Stimulated activated CD8-positive, alpha-beta memory T cell treated with anti-CD3 and anti-CD28 coated beads, Interleukin-7, amount 100 ng/mL, for 48 hours (primary cell): ENCODE measurements around the gene RBM47.
"Not testable (repeated sequence)": the region's sequence is repeated elsewhere in the genome, so short reads cannot be mapped to it uniquely, and the experiment has no call there.

ENCODE experiments used
- DNase-seq, 2 donors: peaks; one replicate each; pipeline ENCODE4 v3.0.0-alpha.2; 2020; ENCODE audit warnings: low read depth in 1 of 2; ENCODE audit errors: extremely low read depth in 1 of 2

RBM47 gene

DNA sequence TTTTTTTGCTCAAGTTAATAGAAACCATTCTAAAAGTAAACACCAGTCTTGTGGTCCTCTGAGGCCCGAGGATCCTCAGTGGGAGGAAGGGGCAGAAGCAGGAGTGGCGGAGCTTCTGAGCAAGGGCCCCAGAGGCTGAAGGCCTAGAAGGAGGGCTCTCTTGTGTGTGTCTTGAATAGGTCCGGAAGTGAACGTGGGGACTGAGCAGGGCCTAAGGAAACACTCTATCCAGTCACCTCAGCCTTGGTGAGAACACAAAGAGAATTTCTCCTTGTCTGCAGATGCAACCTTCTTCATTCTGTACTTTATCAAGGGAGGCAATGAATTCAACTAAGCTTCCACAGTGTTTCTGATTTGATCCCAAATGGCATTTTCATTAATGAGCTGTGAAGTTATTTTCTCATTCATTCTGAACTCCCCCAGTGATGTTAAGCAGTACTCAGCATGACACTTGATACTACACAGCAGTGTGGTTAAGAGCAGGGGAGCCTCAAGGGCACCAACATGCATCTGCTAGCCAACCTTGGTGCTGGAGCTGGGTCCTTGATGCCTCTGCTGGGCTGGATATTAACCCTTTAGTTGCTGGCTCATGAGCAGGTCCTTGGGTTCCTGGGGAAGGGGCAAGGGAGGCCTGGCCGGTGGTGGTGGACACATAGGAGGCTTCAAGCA is 64.7 kb downstream of the RBM47 start:
- DNase-seq, result no peak

DNA sequence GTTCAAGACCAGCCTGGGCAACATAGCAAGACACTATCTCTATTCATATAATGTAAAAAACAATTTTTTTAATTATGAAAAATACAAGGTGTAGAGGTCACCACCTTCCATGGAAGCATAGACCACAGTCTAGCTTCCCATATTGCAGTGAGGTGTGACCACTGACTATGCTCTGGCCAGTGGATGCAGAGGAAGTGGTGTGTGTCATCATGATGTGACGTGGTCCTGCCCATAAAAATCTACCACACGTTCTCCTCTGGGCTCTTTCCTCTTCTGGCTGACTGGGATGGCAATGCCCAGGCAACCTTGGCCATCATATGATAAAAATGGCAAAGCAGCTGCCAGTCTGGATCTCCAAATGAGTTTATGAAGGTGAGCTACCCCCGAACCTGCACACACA is 65.7 kb downstream of the RBM47 start:
- no peak for DNase-seq

DNA sequence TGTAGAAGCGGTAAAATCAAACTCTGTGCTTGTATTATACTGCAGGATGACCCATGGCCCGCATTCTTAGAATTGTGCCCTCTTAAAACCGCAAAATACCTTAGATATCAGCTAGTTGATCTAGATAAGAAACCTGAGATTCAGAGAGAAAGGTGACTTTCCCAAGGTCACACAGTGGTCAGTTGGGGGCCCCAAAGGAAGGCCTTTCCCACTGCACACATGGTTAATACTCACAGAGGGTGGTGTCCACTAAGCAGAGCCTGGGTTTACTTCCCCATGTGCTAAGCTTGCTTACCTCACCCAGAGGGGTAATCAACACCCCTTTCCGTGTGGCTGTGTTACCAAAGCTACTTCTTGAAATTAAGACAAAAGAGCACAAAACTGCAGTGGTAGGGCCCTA is 66.3 kb downstream of the RBM47 start:
- DNase-seq, result no peak

DNA sequence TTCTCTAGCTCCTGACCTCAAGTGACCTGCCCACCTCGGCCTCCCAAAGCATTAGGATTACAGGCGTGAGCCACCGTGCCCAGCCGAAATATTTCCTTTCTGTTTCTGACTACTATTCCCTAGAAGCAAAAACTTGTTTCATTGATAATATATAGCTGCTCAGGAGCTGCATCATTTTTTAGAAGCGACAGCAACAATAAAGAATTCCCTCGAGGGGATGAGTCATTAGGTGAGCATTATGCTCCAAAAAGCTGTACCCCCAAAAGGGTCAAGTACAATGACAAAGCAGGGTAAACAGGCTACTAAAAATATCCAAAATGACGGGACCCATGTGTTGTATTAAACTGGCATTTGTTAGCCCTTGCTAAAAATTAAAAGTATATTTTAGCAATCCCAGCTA is 67.0 kb downstream of the RBM47 start:
- DNase-seq, result no peak

DNA sequence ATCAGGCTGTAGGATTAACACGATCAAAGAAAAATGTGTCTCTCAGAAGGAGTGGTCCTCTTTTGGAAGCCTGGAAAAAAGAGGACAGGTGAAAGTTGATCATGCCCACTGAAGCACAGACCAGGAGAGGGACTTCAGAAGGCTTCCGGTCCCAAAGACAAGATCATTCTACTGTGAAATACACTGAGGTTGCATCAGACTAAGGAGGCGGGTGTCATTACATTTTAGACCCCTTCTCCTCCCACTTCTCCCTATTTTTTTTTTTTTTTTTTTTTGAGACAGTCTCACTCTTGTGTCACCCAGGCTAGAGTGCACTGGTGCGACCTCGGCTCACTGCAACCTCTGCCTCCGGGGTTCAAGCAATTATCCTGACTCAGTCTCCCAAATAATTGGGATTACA is 67.5 kb downstream of the RBM47 start:
- no peak for DNase-seq

DNA sequence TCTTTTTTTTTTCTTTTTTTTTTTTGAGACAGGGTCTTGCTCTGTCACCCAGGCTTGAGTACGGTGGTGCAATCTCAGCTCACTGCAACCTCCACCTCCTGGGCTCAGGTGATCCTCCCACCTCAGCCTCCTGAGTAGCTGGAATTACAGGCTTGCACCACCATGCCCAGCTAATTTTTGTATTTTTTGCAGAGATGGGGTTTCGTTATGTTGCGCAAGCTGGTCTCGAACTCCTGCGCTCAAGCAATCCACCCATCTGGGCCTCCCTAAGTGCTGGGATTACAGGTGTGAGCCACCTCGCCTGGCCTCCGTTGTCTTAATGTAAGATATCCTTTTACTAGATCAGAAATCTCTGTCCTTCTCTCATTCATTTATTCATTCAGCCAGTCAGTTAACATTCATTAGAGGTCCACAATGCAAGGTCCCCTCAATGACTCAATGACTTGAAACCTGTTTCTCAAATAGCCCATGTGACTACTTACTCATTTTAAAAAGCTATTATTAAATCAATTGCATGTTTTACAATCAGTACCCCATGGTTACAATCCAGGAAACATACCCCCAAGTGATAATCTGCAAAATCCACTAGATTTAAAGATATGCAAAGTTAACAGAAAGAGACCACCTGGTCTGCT is 68.0 kb downstream of the RBM47 start:
- not testable (repeated sequence) for DNase-seq

DNA sequence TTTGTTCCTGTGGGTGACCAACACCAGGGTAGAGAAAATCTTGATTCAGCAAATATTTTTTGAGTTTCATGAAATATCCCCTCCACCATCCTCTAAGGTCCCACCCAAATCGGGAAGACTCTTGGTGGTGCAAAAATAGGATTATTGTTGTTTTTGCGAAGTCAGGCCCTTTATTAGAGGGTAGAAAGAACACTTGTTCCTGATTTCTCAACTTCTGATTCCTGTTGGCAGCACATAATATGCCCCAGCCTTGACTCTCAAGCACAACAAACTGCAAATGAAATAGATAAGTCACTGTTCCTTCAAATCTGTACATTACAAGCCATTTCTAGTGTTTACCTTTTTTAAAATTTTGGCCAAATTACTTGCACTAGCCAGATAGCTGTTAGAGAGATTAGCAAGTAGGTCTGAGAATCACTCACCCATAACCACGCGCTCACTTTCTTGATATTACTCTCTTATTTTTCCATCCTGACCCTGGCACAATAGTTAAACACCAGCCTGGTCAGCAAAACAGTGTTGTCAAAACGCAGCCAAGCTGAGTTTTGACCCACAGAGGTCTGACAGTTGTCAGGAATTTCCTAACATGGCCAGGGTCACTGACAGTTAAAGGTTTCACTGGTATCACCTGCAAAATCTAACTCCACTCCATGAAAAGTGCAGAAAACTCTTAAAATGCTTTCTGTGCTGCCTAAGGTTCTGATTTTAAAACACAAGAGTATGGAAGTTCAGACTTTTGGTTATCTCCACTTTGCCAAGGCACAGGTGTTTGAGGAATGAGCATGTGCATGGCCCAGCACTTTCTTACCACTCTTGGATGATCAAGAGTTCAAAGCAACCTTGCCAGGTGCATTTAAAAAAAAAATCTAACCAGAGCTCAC is 69.8 kb downstream of the RBM47 start:
- DNase-seq, result no peak

DNA sequence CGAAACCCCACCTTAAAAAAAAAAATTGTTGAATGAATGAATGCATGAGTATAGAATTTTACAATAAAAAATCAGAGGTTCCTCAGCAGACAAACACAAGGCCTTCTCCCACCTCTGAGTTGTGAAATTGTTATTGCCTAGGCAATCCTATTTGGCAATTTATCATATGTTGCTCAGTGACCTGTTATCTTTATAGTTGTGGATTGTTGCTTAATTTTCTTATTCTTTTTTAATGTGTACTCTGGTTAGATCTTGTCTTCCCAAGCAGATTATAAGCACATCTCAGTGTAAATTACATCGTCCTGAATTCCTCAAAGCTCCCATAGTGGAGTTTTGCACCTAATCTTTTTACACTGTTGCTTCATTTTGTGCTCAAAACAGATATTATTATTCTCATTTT is 71.9 kb downstream of the RBM47 start:
- DNase-seq, result no peak

DNA sequence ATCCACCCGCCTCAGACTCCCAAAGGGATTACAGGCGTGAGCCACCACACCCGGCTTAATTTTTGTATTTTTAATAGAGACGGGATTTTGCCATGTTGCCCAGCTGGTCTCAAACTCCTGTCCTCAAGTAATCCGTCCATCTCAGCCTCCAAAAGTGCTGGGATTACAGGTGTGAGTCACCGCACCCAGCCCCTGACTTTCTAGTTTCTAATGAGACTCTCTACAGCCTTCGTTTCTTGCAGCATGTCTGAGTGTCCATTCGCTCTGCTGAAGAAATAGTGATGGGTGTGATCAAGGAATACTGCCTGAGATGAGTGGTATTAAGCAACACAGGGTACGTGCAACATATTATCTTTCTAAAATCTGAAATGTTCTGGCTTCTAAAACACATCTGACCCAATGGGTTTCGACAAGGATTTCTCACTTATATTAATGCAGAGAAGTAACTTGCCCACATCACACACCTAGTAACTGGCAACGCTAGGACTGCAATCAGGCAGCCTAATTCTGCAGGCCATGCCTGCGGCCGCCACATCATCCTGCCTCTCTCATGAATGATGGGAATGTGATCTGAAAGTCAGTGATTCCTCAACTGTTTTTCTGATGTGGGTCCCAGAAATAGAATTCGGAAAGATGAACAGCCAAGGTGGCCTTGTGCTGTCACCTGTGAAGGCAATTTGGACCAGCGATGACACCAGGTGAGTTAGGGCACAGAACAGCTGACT is 74.3 kb downstream of the RBM47 start:
- no peak for DNase-seq

DNA sequence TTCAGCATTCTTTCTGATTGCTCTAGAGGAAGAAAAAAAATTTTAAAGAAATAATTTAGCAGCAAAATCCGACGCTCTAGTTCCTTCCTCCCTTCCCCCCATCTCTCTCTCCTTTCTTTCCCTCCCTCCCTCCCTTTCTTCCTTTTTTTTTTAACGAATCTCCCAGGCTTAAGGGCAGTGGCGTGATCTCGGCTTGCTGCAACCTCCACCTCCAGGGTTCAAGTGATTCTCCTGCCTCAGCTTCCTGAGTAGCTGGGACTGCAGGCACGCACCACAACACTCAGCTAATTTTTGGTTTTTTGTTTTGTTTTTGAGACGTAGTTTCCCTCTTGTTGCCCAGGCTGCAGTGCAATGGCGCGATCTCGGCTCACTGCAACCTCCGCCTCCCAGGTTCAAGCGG is 75.0 kb downstream of the RBM47 start:
- not testable (repeated sequence) for DNase-seq

DNA sequence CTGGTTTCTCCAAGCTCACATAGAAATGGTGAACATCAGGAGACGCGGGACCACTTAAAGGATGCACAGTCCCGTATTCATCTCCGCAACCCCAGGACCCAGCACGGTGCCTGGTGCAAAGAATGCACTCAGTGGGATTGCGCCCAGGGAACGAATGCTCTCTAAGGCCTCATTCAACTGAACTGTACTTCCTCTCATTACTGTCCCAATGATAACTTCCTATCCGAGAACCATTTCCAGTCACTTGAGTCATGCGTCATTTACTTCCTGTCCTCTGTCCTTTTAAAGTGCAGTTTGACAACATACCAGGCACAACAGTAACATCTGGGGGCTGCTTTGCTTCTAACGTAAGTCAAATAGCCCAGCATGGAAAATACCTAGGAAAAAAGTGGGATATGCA is 75.7 kb downstream of the RBM47 start:
- no peak for DNase-seq

DNA sequence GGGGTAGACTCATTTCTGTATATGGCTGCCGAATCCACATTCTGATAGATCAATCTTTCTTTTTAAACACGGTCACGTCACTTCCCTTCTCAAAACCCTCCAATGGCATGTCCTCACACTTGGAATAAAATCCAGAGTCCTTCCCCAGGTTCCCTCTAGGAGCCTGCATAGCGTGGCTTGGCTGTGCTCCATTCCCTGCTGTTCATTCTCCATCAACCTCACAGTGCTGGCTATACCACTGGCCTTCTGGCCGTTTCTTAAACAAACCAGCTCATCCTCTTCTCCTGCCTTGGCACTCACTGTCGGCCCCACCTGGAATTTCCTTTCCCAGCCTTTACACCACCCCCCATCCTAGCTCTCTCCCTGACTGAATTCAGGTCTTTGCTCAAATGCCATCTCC is 77.1 kb downstream of the RBM47 start:
- no peak for DNase-seq

DNA sequence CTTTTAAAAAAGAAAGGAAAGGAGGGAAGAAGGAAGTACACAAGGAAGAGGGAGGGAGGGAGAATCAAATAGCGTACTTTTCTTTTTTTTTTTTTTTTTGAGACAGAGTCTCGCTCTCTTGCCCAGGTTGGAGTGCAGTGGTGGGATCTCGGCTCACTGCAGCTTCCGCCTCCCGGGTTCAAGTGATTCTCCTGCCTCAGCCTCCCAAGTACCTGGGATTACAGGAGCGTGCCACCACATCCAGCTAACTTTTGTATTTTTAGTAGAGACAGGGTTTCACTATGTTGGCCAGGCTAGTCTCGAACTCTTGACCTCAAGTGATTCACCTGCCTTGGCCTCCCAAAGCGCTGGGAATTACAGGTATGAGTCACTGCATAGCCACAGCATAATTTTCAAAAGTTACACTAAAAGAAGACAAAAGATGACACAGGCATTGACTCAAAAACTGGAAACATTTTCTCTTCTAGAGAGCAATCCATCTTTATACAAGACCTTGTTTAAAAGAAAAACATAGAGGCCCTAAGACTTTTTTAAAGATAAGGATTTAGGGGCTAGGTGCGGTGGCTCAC is 78.0 kb downstream of the RBM47 start:
- DNase-seq, result peak in 1 of 2 donors; percentile 26

DNA sequence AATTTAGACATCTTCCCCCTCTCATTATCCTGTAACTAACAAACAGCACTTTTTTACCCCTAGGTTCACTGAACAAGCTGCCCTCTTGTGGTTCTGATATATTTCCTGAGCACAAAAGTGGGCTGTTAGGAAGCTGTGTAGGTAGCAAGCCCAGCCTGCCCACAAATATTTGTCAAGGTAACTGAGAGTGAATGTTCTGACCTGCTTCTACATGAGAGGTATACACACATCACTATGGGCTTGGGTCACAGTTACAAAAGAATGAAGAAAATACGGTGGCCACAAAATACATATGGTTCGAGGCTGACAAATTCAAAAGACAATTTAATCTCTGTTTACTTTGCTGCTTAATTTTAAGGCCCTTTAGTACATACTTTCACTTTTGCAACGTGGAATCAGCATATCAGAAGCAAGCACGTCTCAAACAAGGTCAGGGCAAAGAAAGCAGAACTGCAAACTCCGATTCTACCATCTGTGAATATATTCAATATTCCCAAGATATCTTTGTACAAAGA is 78.7 kb downstream of the RBM47 start:
- DNase-seq, result no peak

DNA sequence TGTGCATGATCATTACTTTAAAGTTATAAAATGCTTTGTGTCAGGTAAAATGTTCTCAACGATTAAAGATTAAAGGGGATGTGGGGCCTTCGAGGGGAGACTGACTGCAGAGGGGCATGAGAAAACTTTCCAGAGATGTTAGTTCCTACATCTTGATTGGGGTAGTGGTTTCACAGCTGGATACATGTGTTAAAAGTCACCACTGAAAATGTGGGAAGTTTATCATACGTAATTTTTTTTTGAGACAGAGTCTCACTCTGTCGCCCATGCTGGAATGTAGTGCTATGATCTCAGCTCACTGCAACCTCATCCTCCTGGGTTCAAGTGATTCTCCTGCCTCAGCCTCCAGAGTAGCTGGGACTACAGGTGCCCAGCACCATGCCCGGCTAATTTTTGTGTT is 79.5 kb downstream of the RBM47 start:
- no peak for DNase-seq

DNA sequence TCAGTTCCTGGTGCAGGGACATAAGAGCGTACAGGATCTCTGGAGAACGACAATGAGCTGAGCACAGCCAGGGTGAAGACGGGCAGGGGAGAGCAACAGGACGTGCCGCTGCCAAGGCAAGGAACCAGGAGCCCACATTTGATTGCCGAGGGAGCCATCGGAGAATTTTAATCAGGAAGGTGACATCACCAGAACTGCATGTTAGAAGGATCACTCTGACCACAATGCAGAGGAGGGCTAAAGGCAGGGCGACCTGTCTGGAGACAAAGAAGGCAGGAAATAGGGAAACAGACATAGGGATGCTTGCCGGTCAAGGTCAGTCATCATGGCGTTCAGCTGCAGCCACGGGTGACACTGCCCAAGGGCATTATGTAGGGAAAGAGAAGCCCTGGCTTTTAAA is 81.4 kb downstream of the RBM47 start:
- DNase-seq, result no peak

DNA sequence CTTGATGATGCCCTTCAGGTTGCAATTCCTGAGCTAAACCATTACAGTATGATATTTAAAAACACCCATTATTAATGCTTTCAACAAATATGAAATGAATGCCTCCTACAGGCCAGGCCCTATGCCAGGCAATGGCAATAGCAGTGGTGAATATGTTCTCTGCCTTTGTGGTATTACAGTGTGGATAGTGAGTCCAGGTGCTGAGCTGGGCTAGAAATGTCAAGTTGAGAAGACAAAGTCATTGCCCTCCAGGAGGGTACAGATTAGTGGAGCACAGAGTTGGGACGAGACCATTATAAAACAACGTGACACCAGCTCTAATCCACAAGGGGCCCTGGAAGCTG is 81.9 kb downstream of the RBM47 start:
- DNase-seq, result no peak

DNA sequence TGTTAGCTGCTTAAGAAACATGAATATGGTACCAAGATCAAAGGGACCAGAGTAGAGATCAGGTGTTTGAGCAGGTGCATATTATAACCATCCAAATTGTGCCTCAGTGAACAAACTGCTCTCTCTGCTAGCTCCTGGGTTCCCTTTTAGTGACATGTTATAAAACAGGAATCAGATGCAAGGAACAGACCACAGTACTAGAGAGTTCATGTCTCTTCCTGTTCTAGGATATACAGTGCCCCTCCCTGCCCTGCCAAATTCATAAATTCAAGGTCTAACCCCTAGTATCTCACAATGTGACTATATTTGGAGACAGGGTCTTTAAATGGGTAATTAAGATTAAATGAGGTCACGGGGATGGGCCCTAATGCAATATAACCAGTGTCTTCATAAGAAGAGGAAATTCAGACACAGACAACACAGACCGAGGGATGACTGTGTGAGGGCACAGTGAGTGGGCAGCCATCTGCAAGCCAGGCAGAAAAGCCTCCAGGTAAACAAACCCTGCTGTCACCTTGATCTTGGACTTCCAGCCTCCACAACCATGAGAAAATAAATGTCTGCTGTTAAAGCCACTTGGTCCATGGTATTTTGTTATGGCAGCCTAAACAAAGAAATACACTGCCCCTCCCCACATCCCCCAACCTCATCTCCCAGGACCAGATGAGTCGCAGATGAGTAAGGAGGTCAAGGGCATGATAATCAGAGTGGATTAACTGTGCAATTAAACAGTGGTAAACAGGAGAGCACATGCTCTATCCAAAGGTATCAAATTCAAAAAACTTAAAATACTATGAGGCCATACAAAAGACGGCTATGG is 82.5 kb downstream of the RBM47 start:
- DNase-seq, result no peak

DNA sequence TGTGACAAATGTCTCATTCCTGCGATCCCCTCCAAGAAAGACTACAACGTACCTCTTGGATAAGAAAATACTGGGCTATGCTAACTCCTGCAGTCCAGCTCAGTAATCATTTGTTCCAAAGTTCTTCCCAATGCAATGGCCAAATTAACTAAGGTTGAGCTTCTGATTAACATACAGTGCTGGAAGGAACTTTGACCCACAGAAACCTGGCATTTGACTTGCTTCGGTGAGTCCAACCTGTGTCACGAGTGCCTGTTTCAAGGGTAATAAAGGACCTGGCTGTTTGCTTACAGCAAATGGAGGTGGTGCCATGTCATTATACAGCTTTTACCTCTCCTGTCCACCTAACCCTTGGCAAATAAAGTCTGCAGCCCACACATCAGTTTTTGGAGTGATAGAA is 83.2 kb downstream of the RBM47 start:
- DNase-seq, result no peak

DNA sequence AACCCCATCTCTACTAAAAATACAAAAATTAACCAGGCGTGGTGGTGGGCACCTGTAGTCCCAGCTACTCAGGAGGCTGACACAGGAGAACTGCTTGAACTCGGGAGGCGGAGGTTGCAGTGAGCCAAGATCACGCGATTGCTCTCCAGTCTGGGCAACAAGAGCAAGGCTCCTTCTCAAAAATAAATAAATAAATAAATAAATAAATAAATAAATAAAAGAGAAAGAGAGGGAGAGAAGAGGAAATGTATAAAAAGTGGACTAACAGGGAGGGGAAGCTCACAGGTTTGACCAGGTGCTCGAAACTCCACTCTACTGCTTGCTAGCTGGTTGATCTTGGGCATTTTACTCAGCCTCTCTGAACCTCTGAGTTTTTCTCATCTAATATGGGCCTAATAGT is 84.2 kb downstream of the RBM47 start:
- DNase-seq, result not testable (repeated sequence)
